Right lobe of liver (tissue), 4 donors: Measurements from ENCODE around the gene ATG10.

Source experiments
- POLR2A ChIP-seq: fragments of 450-650 bp; IDR thresholded peaks from one replicate; pipeline ENCODE4 v1.6.1; 2017; ENCODE audit warnings: antibody characterized with exemption, mild to moderate bottlenecking
- TF ChIP-seq, protein P1 (sequence below), 4 donors: fragments of 200-600 bp in 3 of 4; fragments of 450-650 bp in 1 of 4; IDR thresholded peaks; one replicate each; pipeline versions ENCODE4 v1.5.1 to v1.8.0; 2016 to 2022; ENCODE audit warnings: antibody characterized with exemption in 4 of 4, mild to moderate bottlenecking in 2 of 4
- donor health status: DM: no; HTN: no; CAD: no.
- donor health status: DM: no; HTN: no; CAD: no.
- donor health status: DM: no; HTN: yes; CAD: no.

DNA sequence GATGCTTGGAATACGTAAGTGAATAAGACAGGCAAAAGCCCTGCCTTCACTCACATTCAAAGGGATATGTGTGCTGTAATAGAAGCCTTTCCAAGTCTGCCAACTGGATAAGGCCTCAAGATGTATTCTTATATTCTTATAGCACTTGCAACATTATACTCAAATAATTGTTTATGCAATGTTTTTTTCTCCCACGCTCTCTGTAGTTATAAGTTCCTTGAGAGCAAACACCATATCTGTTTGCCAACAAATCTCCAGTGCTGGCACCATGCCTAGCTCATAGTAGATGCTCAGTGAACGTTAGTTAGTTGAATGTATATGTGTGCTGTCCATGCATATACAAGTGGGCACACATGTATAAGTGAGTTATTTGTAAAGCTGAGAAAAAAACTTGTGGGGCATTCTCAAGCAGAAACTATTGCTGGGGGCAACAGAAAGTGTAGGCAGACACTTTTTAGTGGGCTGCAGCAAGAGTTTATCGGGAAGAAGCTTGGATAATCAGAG lies 181.2 kb downstream of the ATG10 start:
- no peak for TF ChIP-seq POLR2A
- TF ChIP-seq, protein P1, sequence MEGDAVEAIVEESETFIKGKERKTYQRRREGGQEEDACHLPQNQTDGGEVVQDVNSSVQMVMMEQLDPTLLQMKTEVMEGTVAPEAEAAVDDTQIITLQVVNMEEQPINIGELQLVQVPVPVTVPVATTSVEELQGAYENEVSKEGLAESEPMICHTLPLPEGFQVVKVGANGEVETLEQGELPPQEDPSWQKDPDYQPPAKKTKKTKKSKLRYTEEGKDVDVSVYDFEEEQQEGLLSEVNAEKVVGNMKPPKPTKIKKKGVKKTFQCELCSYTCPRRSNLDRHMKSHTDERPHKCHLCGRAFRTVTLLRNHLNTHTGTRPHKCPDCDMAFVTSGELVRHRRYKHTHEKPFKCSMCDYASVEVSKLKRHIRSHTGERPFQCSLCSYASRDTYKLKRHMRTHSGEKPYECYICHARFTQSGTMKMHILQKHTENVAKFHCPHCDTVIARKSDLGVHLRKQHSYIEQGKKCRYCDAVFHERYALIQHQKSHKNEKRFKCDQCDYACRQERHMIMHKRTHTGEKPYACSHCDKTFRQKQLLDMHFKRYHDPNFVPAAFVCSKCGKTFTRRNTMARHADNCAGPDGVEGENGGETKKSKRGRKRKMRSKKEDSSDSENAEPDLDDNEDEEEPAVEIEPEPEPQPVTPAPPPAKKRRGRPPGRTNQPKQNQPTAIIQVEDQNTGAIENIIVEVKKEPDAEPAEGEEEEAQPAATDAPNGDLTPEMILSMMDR (IDR thresholded peaks at IDR 0.05), result no peak
